NT2/D1 (cell line): ENCODE results near the gene ANKFN1.

Experiments used
- DNase-seq: peaks from one replicate; pipeline ENCODE4 v3.0.0-alpha.2; 2011; ENCODE audit warnings: low read depth, low spot score
- H3K27me3 ChIP-seq: 2 replicates; pipeline ENCODE4 v1.6.0; 2011; ENCODE audit warnings: mild to moderate bottlenecking; ENCODE audit not compliant: insufficient read length, insufficient read depth
- H3K36me3 ChIP-seq: 2 replicates; pipeline ENCODE4 v1.6.1; 2011; ENCODE audit warnings: mild to moderate bottlenecking, low read length, mixed read lengths; ENCODE audit not compliant: insufficient read depth, insufficient read length
- H3K4me1 ChIP-seq: 2 replicates; pipeline ENCODE4 v1.5.1; 2011; ENCODE audit not compliant: insufficient read depth, insufficient read length
- H3K4me3 ChIP-seq: 2 replicates; pipeline ENCODE4 v1.5.1; 2011; ENCODE audit warnings: low read depth; ENCODE audit not compliant: insufficient read length
- H3K9ac ChIP-seq: 2 replicates; pipeline ENCODE4 v1.6.0; 2011; ENCODE audit warnings: low read depth; ENCODE audit not compliant: insufficient read length
- H3K9me3 ChIP-seq: 2 replicates; pipeline ENCODE4 v1.5.1; 2011; ENCODE audit warnings: mild to moderate bottlenecking, low read length; ENCODE audit not compliant: insufficient read depth
- SUZ12 ChIP-seq: IDR thresholded peaks from 2 replicates; pipeline ENCODE4 v1.6.1; 2011; ENCODE audit not compliant: insufficient read length, insufficient read depth; ENCODE audit errors: extremely low read depth
- YY1 ChIP-seq: IDR thresholded peaks from 2 replicates; pipeline ENCODE4 v1.6.1; 2011; ENCODE audit not compliant: insufficient read length, insufficient read depth
- ZNF274 ChIP-seq: IDR thresholded peaks from 2 replicates; pipeline ENCODE4 v1.6.1; 2011; ENCODE audit warnings: mild to moderate bottlenecking, low read depth, low read length

The ANKFN1 gene

GRCh38 chr17:56173958-56174835 lies 20.9 kb downstream of the ANKFN1 start:
- no peaks in the 10 kb centered on the region for H3K36me3 ChIP-seq
- peaks cover 6% of the 10 kb centered on the region for H3K4me1 ChIP-seq
- no peak overlapping the region for H3K9ac ChIP-seq
- H3K27me3 ChIP-seq = no peaks in the 10 kb centered on the region
- H3K4me3 ChIP-seq = no peak overlapping the region
- H3K9me3 ChIP-seq = peaks cover 5% of the 10 kb centered on the region; the same call in 1 of the 2 replicates
- DNase-seq = no peak
- TF ChIP-seq SUZ12 (no peak), YY1 (no peak), ZNF274 (no peak)

GRCh38 chr17:56175299-56175955 lies 22.2 kb downstream of the ANKFN1 start:
- H3K9ac ChIP-seq = no peak overlapping the region
- no peaks in the 10 kb centered on the region for H3K36me3 ChIP-seq
- peaks cover 5% of the 10 kb centered on the region; the same call in 1 of the 2 replicates for H3K9me3 ChIP-seq
- no peak for TF ChIP-seq ZNF274
- TF ChIP-seq YY1 = no peak
- TF ChIP-seq SUZ12 = no peak
- no peak overlapping the region for H3K4me3 ChIP-seq
- DNase-seq = no peak
- peaks cover 6% of the 10 kb centered on the region for H3K4me1 ChIP-seq
- H3K27me3 ChIP-seq = no peaks in the 10 kb centered on the region

- DNase-seq = no peak
- no peaks in the 10 kb centered on the region for H3K27me3 ChIP-seq
- H3K9me3 ChIP-seq = peaks cover 5% of the 10 kb centered on the region; the same call in 1 of the 2 replicates
- H3K36me3 ChIP-seq = no peaks in the 10 kb centered on the region
- TF ChIP-seq YY1 = no peak
- no peak for TF ChIP-seq SUZ12
- no peak for TF ChIP-seq ZNF274
- H3K4me3 ChIP-seq = no peak overlapping the region
- no peak overlapping the region for H3K9ac ChIP-seq
- peaks cover 6% of the 10 kb centered on the region for H3K4me1 ChIP-seq
Observed at GRCh38 chr17:56176091-56176490, 22.8 kb downstream of the ANKFN1 start.

GRCh38 chr17:56177361-56177760 lies 24.1 kb downstream of the ANKFN1 start:
- Histone ChIP-seq H3K4me3 (no peak overlapping the region), H3K9me3 (peaks cover 5% of the 10 kb centered on the region; the same call in 1 of the 2 replicates), H3K4me1 (peaks cover 6% of the 10 kb centered on the region), H3K9ac (no peak overlapping the region), H3K36me3 (no peaks in the 10 kb centered on the region), H3K27me3 (no peaks in the 10 kb centered on the region)
- DNase-seq = no peak
- TF ChIP-seq SUZ12 (no peak), YY1 (no peak), ZNF274 (no peak)

- TF ChIP-seq YY1 (no peak), ZNF274 (no peak), SUZ12 (no peak)
- DNase-seq = no peak
- H3K9ac ChIP-seq = no peak overlapping the region
- H3K4me1 ChIP-seq = peaks cover 2% of the 10 kb centered on the region
- H3K4me3 ChIP-seq = no peak overlapping the region
- no peaks in the 10 kb centered on the region for H3K36me3 ChIP-seq
- peaks cover 5% of the 10 kb centered on the region; the same call in 1 of the 2 replicates for H3K9me3 ChIP-seq
- no peaks in the 10 kb centered on the region for H3K27me3 ChIP-seq
Observed at GRCh38 chr17:56178203-56178602, 24.9 kb downstream of the ANKFN1 start.

- H3K4me1 ChIP-seq = no peaks in the 10 kb centered on the region
- TF ChIP-seq YY1 (no peak), ZNF274 (no peak), SUZ12 (no peak)
Observed at GRCh38 chr17:56182081-56182480, 28.8 kb downstream of the ANKFN1 start.

GRCh38 chr17:56184650-56185049 lies 31.4 kb downstream of the ANKFN1 start:
- Histone ChIP-seq H3K27me3 (no peaks in the 10 kb centered on the region), H3K36me3 (no peaks in the 10 kb centered on the region), H3K4me1 (no peaks in the 10 kb centered on the region), H3K9ac (no peak overlapping the region), H3K4me3 (no peak overlapping the region), H3K9me3 (no peaks in the 10 kb centered on the region)
- no peak for DNase-seq
- TF ChIP-seq SUZ12 = no peak

More at GRCh38 chr17:56182081-56182480, 28.8 kb downstream of the ANKFN1 start:
- H3K9ac ChIP-seq = no peak overlapping the region
- no peak for DNase-seq
- peaks cover 3% of the 10 kb centered on the region; the same call in 1 of the 2 replicates for H3K9me3 ChIP-seq
- no peak overlapping the region for H3K4me3 ChIP-seq
- H3K36me3 ChIP-seq = no peaks in the 10 kb centered on the region
- H3K27me3 ChIP-seq = no peaks in the 10 kb centered on the region
